ENCODE measurements around the gene SMYD3.

DNA sequence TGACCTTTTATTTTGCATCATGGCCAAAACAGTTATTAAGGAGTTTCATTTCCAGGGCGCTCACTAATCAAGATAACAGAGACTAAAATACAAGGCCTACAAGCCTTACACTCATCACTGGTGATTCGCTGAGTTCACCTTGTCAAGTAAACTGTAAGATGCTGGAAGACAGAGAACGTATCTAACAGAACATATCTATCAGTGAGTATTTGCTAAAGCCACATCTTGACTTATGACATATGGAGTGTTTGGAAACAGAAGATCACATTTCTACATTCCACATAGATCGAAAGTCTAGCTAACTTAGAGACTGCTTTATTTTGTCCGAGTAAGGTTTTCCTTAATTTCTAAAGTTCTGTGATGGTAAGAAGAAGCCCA is 506.5 kb downstream of the SMYD3 start:
- TF ChIP-seq, protein P1, sequence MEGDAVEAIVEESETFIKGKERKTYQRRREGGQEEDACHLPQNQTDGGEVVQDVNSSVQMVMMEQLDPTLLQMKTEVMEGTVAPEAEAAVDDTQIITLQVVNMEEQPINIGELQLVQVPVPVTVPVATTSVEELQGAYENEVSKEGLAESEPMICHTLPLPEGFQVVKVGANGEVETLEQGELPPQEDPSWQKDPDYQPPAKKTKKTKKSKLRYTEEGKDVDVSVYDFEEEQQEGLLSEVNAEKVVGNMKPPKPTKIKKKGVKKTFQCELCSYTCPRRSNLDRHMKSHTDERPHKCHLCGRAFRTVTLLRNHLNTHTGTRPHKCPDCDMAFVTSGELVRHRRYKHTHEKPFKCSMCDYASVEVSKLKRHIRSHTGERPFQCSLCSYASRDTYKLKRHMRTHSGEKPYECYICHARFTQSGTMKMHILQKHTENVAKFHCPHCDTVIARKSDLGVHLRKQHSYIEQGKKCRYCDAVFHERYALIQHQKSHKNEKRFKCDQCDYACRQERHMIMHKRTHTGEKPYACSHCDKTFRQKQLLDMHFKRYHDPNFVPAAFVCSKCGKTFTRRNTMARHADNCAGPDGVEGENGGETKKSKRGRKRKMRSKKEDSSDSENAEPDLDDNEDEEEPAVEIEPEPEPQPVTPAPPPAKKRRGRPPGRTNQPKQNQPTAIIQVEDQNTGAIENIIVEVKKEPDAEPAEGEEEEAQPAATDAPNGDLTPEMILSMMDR (tag by site-specific recombination; IDR thresholded peaks at IDR 0.05) = no peak
- no peak for TF ChIP-seq ZNF433 (tag by site-specific recombination; IDR thresholded peaks at IDR 0.05; ENCODE audit: low read depth)
- TF ChIP-seq ZNF473 (tag by site-specific recombination; IDR thresholded peaks at IDR 0.05) = no peak
- TF ChIP-seq HOXA7 (CRISPR knock-in tag; IDR thresholded peaks at IDR 0.05; ENCODE audit: borderline replicate concordance) = no peak
- TF ChIP-seq, protein P2, sequence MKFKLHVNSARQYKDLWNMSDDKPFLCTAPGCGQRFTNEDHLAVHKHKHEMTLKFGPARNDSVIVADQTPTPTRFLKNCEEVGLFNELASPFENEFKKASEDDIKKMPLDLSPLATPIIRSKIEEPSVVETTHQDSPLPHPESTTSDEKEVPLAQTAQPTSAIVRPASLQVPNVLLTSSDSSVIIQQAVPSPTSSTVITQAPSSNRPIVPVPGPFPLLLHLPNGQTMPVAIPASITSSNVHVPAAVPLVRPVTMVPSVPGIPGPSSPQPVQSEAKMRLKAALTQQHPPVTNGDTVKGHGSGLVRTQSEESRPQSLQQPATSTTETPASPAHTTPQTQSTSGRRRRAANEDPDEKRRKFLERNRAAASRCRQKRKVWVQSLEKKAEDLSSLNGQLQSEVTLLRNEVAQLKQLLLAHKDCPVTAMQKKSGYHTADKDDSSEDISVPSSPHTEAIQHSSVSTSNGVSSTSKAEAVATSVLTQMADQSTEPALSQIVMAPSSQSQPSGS (tag by site-specific recombination; IDR thresholded peaks at IDR 0.05; ENCODE audit: low read depth) = no peak
- TF ChIP-seq EGR2 (tag by site-specific recombination; IDR thresholded peaks at IDR 0.05; ENCODE audit: low read depth) = no peak
- TF ChIP-seq, protein P3, sequence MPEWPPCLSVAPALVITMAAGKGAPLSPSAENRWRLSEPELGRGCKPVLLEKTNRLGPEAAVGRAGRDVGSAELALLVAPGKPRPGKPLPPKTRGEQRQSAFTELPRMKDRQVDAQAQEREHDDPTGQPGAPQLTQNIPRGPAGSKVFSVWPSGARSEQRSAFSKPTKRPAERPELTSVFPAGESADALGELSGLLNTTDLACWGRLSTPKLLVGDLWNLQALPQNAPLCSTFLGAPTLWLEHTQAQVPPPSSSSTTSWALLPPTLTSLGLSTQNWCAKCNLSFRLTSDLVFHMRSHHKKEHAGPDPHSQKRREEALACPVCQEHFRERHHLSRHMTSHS (tag by site-specific recombination; IDR thresholded peaks at IDR 0.05) = no peak
- no peak for TF ChIP-seq ZNF155 (tag by site-specific recombination; IDR thresholded peaks at IDR 0.05)
- TF ChIP-seq, protein P4, sequence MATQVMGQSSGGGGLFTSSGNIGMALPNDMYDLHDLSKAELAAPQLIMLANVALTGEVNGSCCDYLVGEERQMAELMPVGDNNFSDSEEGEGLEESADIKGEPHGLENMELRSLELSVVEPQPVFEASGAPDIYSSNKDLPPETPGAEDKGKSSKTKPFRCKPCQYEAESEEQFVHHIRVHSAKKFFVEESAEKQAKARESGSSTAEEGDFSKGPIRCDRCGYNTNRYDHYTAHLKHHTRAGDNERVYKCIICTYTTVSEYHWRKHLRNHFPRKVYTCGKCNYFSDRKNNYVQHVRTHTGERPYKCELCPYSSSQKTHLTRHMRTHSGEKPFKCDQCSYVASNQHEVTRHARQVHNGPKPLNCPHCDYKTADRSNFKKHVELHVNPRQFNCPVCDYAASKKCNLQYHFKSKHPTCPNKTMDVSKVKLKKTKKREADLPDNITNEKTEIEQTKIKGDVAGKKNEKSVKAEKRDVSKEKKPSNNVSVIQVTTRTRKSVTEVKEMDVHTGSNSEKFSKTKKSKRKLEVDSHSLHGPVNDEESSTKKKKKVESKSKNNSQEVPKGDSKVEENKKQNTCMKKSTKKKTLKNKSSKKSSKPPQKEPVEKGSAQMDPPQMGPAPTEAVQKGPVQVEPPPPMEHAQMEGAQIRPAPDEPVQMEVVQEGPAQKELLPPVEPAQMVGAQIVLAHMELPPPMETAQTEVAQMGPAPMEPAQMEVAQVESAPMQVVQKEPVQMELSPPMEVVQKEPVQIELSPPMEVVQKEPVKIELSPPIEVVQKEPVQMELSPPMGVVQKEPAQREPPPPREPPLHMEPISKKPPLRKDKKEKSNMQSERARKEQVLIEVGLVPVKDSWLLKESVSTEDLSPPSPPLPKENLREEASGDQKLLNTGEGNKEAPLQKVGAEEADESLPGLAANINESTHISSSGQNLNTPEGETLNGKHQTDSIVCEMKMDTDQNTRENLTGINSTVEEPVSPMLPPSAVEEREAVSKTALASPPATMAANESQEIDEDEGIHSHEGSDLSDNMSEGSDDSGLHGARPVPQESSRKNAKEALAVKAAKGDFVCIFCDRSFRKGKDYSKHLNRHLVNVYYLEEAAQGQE (tag by site-specific recombination; IDR thresholded peaks at IDR 0.05) = no peak
- no peak for TF ChIP-seq ZNF335 (tag by site-specific recombination; conservative IDR thresholded peaks at IDR 0.05)
